ENCODE results near the gene DOK7. TPM values are rescaled to one million over a fixed set of nuclear protein-coding genes. Genes with fewer than 3 reads are reported as not detected.

Gene DOK7
- total RNA-seq, 1 experiment from 2014 or later: 7.6 TPM

- H3K4me2 ChIP-seq: no peak overlapping the region
- H3F3A ChIP-seq (ENCODE audit: insufficient read depth, low read depth): no peaks in the 10 kb centered on the region
- no peaks in the 10 kb centered on the region for H3K36me3 ChIP-seq (ENCODE audit: low read depth)
- intact Hi-C loops (cut with micrococcal nuclease; ENCODE audit: unreplicated experiment): no loop called here
- H3K4me3 ChIP-seq: no peak overlapping the region
- POLR2A ChIA-PET (ENCODE audit: unreplicated experiment): no interaction called here
- no TSS peak for BruUV-seq (replicated peaks)
- H3K27me3 ChIP-seq (ENCODE audit: insufficient read depth, low read depth): no peaks in the 10 kb centered on the region
- H3K9me3 ChIP-seq (ENCODE audit: insufficient read depth, low read depth): no peaks in the 10 kb centered on the region
- H3K9me2 ChIP-seq (ENCODE audit: insufficient read depth): no peaks in the 10 kb centered on the region
- no peak overlapping the region for H2AFZ ChIP-seq
- CTCF ChIA-PET: no interaction called here
- H3K27ac ChIP-seq: no peak overlapping the region
- TF ChIP-seq EZH2 (IDR thresholded peaks at IDR 0.05; ENCODE audit: low read depth): no peak
- TF ChIP-seq CTCF (conservative IDR thresholded peaks at IDR 0.05): no peak
- no peaks in the 10 kb centered on the region for H3K79me2 ChIP-seq (ENCODE audit: low read depth)
- H4K20me1 ChIP-seq (ENCODE audit: insufficient read depth): no peaks in the 10 kb centered on the region
- no peak for DNase-seq
- no peaks in the 10 kb centered on the region for H3K4me1 ChIP-seq (replicated peaks; ENCODE audit: insufficient read depth)
These were observed 46.3 kb upstream of the DOK7 start for GRCh38 chr4:3416821-3417221.

GRCh38 chr4:3417448-3417847 lies 45.7 kb upstream of the DOK7 start:
- H3K9me3 ChIP-seq (ENCODE audit: insufficient read depth, low read depth): no peaks in the 10 kb centered on the region
- ChIA-PET CTCF (no interaction called here), POLR2A (ENCODE audit: unreplicated experiment) (no interaction called here)
- H3K36me3 ChIP-seq (ENCODE audit: low read depth): no peaks in the 10 kb centered on the region
- no peaks in the 10 kb centered on the region for H3K27me3 ChIP-seq (ENCODE audit: insufficient read depth, low read depth)
- H3K79me2 ChIP-seq (ENCODE audit: low read depth): no peaks in the 10 kb centered on the region
- TF ChIP-seq CTCF (conservative IDR thresholded peaks at IDR 0.05) (no peak), EZH2 (IDR thresholded peaks at IDR 0.05; ENCODE audit: low read depth) (no peak)
- H3F3A ChIP-seq (ENCODE audit: insufficient read depth, low read depth): no peaks in the 10 kb centered on the region
- intact Hi-C loops (cut with micrococcal nuclease; ENCODE audit: unreplicated experiment): no loop called here
- no peak overlapping the region for H3K4me2 ChIP-seq
- no TSS peak for BruUV-seq (replicated peaks)
- H3K4me3 ChIP-seq: no peak overlapping the region
- no peaks in the 10 kb centered on the region for H4K20me1 ChIP-seq (ENCODE audit: insufficient read depth)
- H2AFZ ChIP-seq: no peak overlapping the region
- DNase-seq: no peak
- H3K9me2 ChIP-seq (ENCODE audit: insufficient read depth): no peaks in the 10 kb centered on the region
- H3K27ac ChIP-seq: no peak overlapping the region
- no peaks in the 10 kb centered on the region for H3K4me1 ChIP-seq (replicated peaks; ENCODE audit: insufficient read depth)

GRCh38 chr4:3418029-3418762 lies 44.9 kb upstream of the DOK7 start:
- no peak overlapping the region for H3K4me3 ChIP-seq
- H3K4me1 ChIP-seq (replicated peaks; ENCODE audit: insufficient read depth): no peaks in the 10 kb centered on the region
- H3K4me2 ChIP-seq: no peak overlapping the region
- DNase-seq: no peak
- H3K9me3 ChIP-seq (ENCODE audit: insufficient read depth, low read depth): no peaks in the 10 kb centered on the region
- no peaks in the 10 kb centered on the region for H3K36me3 ChIP-seq (ENCODE audit: low read depth)
- H3K9me2 ChIP-seq (ENCODE audit: insufficient read depth): no peaks in the 10 kb centered on the region
- BruUV-seq (replicated peaks): no TSS peak
- no peaks in the 10 kb centered on the region for H3K27me3 ChIP-seq (ENCODE audit: insufficient read depth, low read depth)
- H4K20me1 ChIP-seq (ENCODE audit: insufficient read depth): no peaks in the 10 kb centered on the region
- H3K79me2 ChIP-seq (ENCODE audit: low read depth): no peaks in the 10 kb centered on the region
- H3K27ac ChIP-seq: no peak overlapping the region
- no peak overlapping the region for H2AFZ ChIP-seq
- intact Hi-C loops (cut with micrococcal nuclease; ENCODE audit: unreplicated experiment): no loop called here
- no peaks in the 10 kb centered on the region for H3F3A ChIP-seq (ENCODE audit: insufficient read depth, low read depth)
- ChIA-PET POLR2A (ENCODE audit: unreplicated experiment) (interaction anchor here (0.6 kb wide), 1 partner anchor 54 kb away, joined by 19 read pairs; no protein-coding TSS in a partner anchor), CTCF (interaction anchor here (0.8 kb wide), 1 partner anchor 62 kb away, joined by 3 read pairs; no protein-coding TSS in a partner anchor)
- no peak for TF ChIP-seq EZH2 (IDR thresholded peaks at IDR 0.05; ENCODE audit: low read depth)

Data from PC-9 (cell line).